HG02870 (cell line): ENCODE results near the gene SH2D3C.

Source experiments
- ATAC-seq: cut with Tn5 transposase; IDR thresholded peaks from one replicate; pipeline ENCODE4 v1.9.1; 2021; ENCODE audit warnings: mild to moderate bottlenecking, moderate library complexity; ENCODE audit not compliant: unreplicated experiment

The SH2D3C gene

GRCh38 chr9:127808347-127809001 lies 30.0 kb upstream of the SH2D3C start:
- no peak for ATAC-seq

GRCh38 chr9:127806871-127807270 lies 28.4 kb upstream of the SH2D3C start:
- ATAC-seq: no peak

- ATAC-seq: no peak
Observed at GRCh38 chr9:127805620-127806019, 27.2 kb upstream of the SH2D3C start.

GRCh38 chr9:127803507-127804352 lies 25.3 kb upstream of the SH2D3C start:
- ATAC-seq: no peak

- ATAC-seq: peak; percentile 71
Observed at GRCh38 chr9:127802576-127803443, 24.3 kb upstream of the SH2D3C start, which contains the start of gene FPGS. Gene FPGS, plus strand, starts transcription at chr9:127802882. Its CDS starts 43 bp downstream, at chr9:127802925.

- ATAC-seq: no peak
Observed at GRCh38 chr9:127801955-127802575, 23.6 kb upstream of the SH2D3C start.

GRCh38 chr9:127796852-127797370 lies 18.4 kb upstream of the SH2D3C start:
- no peak for ATAC-seq

- no peak for ATAC-seq
Observed at GRCh38 chr9:127796225-127796813, 17.9 kb upstream of the SH2D3C start.

GRCh38 chr9:127794001-127794791 lies 15.7 kb upstream of the SH2D3C start:
- no peak for ATAC-seq

GRCh38 chr9:127793093-127793708 lies 14.7 kb upstream of the SH2D3C start:
- ATAC-seq: no peak

GRCh38 chr9:127792417-127793031 lies 14.1 kb upstream of the SH2D3C start:
- ATAC-seq: no peak

- ATAC-seq: no peak
Observed at GRCh38 chr9:127791085-127791484, 12.6 kb upstream of the SH2D3C start.

- ATAC-seq: no peak
Observed at GRCh38 chr9:127790094-127790855, 11.8 kb upstream of the SH2D3C start.

- no peak for ATAC-seq
Observed at GRCh38 chr9:127789179-127789578, 10.7 kb upstream of the SH2D3C start.

- ATAC-seq: no peak
Observed at GRCh38 chr9:127788337-127789011, 10.0 kb upstream of the SH2D3C start.

- ATAC-seq: no peak
Observed at GRCh38 chr9:127786773-127787104, 8.3 kb upstream of the SH2D3C start.
